ENCODE measurements around the gene GADL1.

GADL1 gene, protein sequence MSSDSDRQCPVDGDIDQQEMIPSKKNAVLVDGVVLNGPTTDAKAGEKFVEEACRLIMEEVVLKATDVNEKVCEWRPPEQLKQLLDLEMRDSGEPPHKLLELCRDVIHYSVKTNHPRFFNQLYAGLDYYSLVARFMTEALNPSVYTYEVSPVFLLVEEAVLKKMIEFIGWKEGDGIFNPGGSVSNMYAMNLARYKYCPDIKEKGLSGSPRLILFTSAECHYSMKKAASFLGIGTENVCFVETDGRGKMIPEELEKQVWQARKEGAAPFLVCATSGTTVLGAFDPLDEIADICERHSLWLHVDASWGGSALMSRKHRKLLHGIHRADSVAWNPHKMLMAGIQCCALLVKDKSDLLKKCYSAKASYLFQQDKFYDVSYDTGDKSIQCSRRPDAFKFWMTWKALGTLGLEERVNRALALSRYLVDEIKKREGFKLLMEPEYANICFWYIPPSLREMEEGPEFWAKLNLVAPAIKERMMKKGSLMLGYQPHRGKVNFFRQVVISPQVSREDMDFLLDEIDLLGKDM

DNA sequence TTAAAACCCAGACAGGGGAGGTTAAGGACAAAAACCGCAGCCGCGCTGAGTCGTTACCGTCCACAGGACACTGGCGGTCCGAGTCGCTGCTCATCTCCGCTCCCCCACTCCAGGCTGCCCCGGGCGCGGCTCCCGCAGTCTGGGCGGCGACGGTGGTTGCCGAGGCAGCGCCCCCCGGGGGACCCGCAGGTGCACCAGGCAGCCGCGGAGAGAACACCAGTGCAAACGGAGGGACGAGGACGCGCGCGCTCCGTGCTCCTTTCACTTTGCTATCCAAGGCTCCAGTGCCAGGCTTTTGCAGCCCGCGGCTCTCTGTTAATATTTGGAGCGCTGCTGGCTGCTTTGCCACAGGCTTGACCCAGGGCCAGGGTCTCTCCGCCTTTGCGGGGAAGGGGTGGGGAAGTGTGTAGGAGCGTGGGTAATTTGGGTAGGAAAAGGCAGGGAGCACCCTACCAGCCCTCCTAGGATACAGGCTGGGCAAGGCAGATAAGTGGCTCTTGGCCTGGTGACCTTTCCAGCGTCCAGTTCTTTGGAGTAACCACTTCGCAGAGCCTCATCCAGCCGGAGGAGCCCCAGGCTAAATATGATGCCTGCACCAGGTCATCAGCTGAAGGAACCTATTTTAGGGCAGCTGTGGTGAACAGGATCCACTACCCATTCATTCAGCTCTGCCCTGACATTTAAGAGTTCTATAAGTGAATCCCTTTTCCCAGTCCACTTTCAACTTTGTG lies at the start of gene GADL1:
Gene GADL1 (minus strand): TSS at position 141 of the 731 bp plus-strand sequence. CDS start 47 bp downstream, at position 94.
- no peak for DNase-seq

DNA sequence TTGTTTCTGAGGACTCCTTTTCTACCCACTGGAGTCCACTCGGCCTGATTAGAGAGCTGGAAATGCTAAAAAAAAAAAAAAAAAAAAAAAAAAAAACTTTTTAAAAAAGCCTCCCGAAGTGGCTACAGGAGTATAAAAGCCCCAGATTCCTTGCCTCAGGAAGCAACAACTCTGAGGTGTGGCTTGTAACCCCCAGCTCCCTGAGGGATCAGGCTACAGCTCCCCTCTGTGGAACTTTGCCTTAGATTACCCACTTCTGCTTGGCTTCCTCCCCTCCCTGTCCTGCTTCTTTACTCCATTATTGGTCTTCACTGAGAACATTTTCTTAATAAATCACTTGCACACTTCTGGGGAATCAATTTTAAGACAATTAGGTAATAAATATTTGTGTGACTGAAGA lies 49.7 kb upstream of the GADL1 start:
- DNase-seq = no peak

DNA sequence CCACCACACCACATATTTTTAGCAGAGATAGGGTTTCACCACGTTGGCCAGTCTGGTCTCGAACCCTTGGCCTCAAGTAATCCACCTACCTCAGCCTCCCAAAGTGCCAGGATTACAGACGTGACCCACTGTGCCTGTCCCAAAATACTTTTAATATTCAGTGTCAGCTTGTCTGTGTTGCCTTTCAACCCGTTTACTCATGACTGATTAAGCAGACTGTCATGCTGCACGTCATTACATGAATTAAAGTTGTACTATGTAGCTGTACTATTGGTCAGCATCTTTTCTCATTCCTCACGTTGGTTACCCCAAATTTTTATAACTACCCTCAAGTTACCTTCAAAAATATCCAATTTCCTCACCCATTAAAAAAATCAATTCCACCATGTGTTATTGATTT lies 48.7 kb upstream of the GADL1 start:
- DNase-seq = no peak

DNA sequence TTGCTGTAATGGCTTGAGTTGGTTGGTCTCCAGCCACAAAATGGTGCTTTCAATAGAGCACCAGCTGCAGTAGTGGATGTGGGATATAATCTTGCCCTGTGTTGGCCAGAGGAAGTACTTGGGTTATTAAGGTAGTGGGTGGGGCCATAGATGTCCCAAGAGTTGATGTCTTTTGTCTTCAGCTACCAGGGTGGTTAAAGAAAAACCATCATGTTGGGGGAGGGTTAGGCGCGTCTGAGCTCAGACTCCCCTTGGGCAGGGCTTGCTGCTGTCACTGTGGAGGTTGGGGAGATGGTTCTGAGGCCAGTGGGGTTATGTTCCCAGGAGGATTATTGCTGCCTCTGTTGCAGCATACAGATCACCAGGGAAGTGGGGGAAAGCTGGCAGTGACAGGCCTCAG lies 46.9 kb upstream of the GADL1 start:
- DNase-seq = no peak

DNA sequence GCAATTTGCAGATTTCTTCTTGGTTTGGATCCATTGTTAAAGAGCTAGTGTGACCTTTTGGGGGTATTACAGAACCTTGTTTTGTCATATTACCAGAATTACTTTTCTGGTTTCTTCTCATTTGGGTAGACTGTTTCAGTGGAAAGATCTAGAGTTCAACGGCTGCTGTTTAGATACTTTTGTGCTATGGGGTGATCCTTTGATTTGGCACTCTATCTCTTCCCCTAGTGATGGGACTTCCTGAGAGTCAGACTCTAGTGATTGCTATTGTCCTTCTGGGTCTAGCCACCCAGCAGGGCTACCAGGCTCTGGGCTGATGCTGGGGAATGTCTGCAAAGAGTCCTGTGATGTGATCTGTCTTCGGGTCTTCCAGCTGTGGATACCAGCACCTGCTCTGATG lies 46.3 kb upstream of the GADL1 start:
- DNase-seq = no peak

DNA sequence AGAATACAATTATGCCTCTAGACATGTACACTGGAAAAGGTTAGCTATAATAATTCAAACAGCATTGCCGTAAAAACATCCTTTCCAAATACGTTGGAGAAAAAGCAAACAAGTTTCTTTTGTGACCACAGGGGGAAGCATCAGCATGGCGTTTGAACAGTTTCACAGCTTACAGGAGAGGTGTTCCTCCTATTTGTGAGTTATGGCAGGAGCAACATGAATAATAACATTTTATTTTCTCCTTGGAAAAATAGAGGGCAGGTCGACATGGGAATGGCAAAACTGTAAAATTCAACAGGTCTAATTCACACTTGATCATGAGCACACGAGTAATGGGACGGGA lies 39.7 kb upstream of the GADL1 start:
- DNase-seq = peak; percentile 79

DNA sequence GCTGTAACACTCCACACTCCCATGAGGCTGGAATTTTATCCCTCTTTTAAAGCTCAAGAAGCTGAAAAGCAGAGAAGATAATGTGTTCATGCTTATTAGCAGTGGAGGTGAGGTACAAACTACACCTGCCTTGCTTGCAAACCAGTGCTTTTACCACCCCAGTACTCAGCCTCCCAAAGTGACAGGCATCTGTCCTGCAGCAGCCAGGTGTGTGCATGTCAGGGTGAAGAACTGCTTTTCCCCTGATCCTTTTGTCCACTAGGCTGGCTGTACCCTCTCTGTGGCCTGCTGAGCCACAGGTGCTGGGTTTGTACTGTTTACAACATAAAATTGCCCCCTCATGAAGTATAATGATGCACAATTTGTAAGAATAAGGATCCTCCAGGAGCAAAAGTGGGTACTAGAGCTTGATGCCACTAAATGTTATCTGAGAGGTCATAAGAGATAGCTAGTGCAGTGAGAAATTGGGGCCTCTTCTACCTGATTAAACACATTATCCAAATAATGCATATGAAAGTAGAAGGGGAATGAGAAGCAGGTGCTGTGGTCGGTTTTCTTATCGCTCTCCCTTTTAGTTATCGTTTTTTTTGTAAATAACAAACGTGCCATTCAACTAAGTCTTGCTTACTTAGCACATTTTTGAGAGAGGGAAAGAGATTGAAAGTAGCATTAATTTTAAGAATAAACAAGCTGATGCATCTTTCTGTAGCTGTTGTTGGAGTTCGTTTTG lies 39.2 kb upstream of the GADL1 start:
- DNase-seq = peak; percentile 79

DNA sequence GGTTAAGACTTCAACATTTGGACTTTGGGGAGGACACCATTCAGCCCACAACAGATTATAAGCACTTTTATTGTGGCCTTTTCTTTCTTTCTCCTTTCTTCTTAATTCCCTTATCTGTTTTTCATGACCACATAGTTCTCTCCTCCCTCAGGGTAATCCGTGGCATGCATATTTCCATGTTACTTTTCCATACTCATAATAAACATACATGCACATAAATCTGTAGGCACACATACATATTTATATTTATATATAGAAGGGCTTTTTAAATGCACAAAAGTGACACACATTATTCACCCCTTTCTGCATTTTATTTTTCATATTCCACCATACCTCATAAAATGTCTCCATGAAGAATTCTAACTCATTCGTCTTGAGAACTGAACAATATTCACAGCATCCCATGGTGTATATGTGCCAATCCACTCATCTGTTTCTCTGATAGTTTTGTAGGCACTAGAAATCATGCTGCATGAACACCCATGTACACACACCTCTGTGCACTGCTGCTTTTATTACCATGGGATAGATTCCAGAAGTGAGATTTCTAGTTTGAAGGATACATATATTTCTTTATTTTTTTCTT lies 38.1 kb upstream of the GADL1 start:
- DNase-seq = no peak

DNA sequence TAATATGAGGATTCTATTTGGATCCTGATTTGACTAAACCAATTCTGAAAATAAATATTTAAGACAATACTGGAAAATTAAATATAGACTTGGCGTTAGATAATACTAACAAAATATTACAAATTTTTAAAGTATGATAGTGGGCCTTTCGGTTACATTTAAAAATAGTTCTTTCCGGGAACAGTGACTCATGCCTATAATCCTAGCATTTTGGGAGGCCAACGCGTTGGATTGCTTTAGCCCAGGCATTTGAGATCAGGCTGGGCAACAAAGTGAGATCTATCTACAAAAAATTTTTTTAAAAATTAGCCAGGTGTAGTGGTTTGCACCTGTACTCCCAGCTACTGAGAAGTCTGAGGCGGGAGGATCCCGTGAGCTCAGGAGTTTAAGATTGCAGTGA lies 30.3 kb upstream of the GADL1 start:
- DNase-seq = no peak

DNA sequence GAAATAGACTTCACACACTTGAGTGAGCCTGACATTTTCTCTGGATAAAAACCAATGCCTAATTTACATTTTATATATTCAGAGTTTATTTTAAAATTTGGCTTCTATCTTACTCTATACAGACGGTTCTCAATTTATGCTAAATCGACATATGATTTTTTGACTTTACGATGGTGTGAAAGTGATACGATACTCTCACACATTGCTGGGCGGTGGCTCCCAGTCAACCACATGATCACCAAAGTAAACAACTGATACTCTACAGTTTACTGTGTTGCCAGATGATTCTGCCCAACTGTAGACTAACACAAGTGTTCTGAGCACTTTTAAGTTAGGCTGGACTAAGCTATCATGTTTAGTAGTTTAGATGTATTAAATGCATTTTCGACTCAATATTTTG lies 25.1 kb upstream of the GADL1 start:
- DNase-seq = no peak

DNA sequence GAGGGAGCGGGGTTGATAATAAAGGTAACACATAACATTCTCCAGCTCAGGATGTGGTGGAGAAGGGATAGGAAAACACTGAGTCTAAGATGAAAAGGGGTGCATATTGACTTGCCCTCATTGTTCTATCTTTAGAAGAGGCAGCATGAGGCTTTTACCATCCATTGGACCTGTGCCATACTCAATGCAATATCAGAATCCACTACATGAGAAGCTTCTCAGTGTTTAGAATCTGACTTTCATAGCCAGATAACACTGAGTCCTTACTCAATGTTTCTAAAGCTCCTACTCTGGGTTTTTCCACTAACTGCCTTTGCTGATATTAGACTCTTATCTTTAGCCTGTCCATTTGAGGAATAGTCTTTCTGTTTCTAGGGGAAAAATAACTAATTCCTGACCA lies 24.3 kb upstream of the GADL1 start:
- DNase-seq = no peak

DNA sequence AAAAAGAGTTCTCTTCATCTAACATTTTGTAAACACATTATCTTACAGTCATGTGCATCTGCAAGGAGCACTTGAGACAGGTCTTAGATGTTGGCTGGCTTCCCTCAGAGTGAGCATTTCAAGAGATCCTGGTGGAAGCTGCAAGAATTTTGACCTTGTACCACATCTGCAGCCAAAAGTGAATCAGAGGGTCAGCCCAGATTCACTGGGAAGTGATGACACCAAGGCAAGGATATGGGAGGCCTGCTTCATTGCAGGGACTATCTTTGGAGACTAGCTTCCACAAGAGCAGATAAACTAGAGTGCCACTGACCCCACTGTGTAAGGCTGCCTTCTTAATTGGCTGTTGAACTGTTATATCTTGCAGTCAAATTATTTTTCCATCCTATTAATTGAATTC lies 21.3 kb upstream of the GADL1 start:
- DNase-seq = no peak

DNA sequence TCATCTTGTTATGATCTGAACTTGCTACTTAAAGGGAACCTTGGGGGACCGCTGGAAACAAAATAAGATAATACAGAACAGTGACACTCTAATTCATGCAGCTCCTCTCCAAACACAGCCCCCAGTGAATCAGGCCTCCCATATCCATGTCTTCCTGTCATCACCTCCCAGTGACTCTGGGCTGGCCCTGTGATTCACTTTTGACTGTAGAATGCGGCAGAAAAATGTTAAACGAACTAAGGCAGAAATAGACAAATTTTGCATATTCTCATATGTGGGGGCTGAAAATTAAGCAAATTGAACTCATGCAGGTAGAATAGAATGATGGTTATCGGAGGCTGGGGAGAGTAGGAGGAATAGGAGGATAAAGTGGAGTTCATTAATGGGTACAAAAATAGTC lies 20.2 kb upstream of the GADL1 start:
- no peak for DNase-seq

DNA sequence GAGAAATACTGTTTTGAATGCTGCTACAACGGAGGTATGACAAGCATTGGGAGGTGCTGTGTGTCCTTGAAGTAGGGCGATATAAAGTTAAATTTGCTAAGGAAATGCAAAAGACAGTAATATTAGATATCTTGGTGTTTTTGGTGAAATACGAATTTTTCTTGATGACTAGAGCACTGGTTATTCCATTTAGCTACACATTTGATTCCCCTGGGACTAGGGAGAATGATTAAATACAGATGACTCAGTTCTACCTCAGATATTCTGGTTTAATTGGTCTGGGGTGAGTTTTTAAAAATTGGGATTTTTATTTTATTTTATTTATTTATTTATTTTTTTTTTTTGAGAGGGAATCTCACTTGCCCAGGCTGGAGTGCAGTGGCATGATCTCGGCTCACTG lies 18.7 kb upstream of the GADL1 start:
- no peak for DNase-seq

DNA sequence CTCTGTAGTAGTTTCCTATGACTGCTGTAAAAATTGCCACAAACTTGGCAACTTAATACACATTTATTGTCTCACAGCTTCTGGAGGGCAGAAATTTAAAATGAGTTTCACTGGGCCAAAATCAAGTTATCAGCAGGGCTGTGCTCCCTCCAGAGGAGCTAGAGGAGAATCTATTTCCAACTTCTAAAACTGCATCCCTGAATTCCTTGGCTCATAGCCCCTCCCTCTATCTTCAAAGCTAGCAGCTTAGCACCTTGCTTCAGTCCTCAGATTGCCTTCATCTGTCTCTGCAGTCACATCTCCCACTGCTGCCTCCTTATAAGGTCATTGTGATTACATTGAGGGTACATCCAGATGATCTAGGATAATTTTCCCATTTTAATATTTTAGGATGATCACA lies 17.8 kb upstream of the GADL1 start:
- DNase-seq = no peak

DNA sequence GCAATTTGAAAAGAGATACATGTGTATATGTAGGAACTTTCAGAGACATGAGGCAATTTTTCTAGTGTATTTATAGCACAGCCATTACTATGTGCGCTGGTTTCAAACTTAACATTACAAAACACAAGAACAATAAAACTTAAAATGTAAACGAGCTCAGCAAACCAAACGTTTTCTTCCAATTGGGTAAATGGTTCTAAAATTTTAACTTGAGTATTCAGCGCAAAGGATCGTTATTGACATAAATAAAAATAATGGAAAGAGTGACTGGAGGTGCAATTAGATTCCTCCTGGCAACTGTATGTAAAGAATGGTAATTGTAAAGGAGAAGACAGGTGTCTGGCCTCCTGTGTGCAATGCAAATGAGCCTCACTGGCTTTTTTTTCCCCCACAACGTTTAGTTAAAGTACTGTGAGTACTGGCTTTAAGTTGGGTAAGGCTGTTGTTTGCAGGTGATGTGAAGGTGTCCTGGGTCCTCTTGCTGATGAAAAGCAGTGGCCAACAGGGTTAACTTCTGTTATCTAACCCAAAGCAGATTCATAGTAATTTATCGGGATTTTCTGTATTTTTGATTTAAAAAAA lies 14.1 kb upstream of the GADL1 start:
- DNase-seq = peak; percentile 68

DNA sequence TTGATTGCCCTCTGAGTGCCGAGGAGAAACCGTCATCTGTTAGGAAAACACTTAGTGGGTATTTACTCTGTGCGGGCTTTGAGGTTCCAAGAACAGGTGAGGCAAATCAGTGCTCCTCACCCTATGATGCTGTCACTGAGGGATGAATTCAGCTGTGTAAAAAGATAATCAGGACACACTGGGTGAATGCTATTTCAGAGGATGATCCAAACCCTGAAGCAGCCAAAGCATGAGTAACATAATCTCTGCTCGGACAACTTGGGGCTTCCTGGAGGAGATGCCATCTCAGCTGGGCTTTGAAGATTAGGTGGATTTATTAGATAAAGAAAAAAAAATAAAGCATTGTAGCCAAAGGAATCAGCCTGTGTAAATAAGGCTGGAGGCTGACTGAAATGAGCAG lies 10.5 kb upstream of the GADL1 start:
- DNase-seq = no peak

DNA sequence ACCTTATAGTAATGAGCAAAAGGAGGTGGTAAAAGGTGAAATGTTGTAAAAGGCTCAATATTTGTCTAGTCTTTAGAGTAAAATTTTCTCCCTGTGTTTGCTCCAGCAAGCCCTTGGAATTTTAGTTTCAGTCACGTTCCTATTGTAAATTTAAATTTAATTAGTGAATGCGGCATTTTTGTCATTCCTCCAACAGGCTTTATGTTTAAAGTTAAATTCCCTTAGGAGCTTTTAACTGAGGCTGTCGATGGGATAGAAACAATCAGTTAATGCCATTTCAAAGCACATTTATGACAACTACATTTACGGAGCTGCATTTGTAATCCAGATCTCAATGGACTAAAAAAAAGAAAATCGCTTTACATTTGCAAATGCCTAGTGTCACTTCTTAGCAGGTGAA lies 868 bp upstream of the GADL1 start:
- no peak for DNase-seq

DNA sequence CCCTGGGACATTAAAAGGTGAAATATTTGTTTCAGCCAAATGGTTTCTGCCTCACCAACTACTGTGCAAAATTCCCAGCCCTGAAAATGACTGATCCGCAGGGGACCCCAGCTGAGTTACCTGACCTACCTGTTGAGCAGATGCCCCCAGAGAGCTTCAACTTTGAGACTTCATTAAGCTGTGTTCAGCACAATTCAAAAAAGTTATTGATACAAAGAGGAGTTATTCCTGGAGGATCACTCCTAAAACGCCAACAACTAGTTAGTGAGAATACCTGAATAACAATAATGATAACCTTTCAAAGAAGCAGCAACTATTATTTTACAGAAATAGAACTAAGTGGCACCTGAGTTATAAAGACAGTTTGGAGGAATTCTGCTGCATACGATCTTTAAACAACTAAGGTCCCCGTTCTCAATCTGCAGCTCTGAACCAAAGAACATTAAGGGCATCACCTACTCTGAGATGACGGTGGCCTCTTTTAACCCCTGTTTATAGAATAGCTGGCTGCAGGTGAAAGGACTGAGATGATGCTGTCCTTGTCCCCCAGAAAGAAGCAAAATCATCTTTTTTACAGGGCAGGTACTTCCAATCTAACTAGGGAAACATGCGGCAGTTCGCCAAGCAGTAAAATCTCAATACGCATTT lies 659 bp downstream of the GADL1 start:
- DNase-seq = no peak

DNA sequence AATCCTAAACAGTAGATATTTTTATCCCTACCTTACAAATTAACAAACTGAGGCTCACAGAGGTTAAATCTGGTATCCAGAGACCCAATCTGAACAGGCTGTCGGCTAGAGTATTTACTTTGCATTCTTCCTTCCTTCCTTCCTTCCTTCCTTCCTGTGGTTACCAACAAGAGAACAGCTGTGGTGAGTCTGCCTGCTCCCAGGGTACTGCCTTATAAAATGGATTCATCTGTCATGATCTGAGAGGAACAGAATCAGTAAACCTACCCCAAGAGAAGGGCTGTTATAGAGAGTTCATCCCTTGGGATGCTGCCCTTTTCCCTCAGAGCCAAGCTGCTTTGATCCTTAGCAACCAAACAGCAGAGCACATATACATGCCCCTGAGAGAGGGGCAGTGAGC lies 3.6 kb downstream of the GADL1 start:
- no peak for DNase-seq

DNA sequence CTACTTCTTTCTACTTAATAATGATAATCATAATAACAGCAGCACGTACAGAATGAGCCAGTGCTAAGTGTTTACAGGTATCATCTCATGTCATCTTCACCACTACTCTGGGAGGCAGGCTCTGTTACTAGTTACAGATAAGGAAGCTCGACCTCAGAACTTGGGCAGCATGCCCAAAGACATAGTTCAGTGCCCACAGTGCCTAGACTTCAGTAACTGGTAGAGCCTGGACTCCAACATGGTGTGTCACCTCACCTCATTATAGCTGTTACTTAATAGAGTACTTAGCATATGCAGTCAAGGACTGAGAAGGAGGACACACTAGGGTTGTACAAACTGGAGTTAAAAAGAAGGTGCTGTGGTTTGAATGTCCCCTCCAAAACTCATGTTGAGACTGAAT lies 7.6 kb downstream of the GADL1 start:
- no peak for DNase-seq

DNA sequence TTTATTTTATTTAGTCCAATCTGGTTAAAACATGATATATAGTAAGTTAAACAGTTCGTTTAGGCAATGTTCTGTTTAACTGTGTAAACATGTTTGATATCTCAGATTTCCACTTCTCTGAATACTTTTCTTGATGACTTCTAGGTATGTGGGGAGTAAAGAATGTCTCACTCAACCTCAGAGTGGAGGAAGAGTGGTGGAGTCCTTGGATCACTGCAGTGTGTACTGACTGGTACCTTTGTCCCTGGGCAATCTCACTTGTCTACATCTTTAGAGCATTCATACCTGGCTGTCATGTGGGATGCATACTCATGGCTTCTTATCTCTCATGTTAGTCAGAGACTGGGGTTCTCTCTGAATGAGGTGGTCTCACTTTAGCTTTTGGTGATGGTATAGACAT lies 15.6 kb downstream of the GADL1 start:
- no peak for DNase-seq

DNA sequence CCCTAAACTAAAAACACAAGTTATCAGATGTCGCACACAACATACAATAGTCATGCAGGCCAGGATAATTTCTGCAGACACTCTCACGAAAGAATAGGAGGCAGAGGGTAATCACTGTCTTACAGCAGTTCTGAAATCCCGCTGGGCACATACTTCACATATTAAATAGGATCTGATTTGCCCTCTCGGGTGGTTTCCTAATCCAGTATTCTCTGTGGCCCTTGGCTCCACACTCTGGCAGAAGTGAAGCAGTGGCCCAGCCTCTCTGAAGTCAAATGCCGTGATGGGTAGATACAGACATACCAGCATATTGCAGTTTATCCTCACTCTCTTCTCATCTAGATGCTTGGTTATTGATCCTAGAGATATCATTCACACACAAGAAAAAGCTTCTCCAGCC lies 19.0 kb downstream of the GADL1 start:
- DNase-seq = no peak

Data from NCI-H1105 treated with DMSO at 0.1 percent for 48 hours (cell line).